Stimulated activated naive B cell treated with anti-CD40 and anti-IgM and Interleukin-4, amounts not matched to agents 10 μg/mL and 1 μg/mL and 100 μg/mL, for 72 hours (primary cell): Measurements from ENCODE around the gene ABHD12.
A peak's percentile ranks its signal among the peaks of the same experiment; 100 is the strongest.
"Not testable (repeated sequence)": the region's sequence is repeated elsewhere in the genome, so short reads cannot be mapped to it uniquely, and the experiment has no call there.

Experiments used
- ATAC-seq, 2 donors: fragments of 150-1000 bp; cut with Tn5 transposase; replicated peaks; 2 replicates each; pipeline ENCODE4 v1.10.0; 2021; ENCODE audit warnings: moderate library complexity in 1 of 2
- DNase-seq: peaks from one replicate; pipeline ENCODE4 v3.0.0; 2021
- H3K27ac Mint-ChIP-seq: one replicate; pipeline ENCODE4 v1.8.0; 2022; ENCODE audit warnings: mild to moderate bottlenecking, mixed read lengths
- H3K27me3 Mint-ChIP-seq, 2 donors: one replicate each; pipeline ENCODE4 v1.8.0; 2022; ENCODE audit warnings: mixed read lengths in 2 of 2
- H3K36me3 Mint-ChIP-seq, 2 donors: one replicate each; pipeline ENCODE4 v1.8.0; 2022; ENCODE audit warnings: mixed read lengths in 2 of 2, mild to moderate bottlenecking in 1 of 2
- H3K4me1 Mint-ChIP-seq, 2 donors: one replicate each; pipeline ENCODE4 v1.8.0; 2022; ENCODE audit warnings: mixed read lengths in 2 of 2, mild to moderate bottlenecking in 1 of 2
- H3K4me3 Mint-ChIP-seq, 2 donors: one replicate each; pipeline ENCODE4 v1.8.0; 2022; ENCODE audit warnings: mild to moderate bottlenecking in 2 of 2, mixed read lengths in 2 of 2, moderate library complexity in 1 of 2
- H3K9me3 Mint-ChIP-seq, 2 donors: one replicate each; pipeline ENCODE4 v1.8.0; 2022; ENCODE audit warnings: mixed read lengths in 2 of 2, mild to moderate bottlenecking in 1 of 2

The ABHD12 gene

GRCh38 chr20:25316506-25317190 is 74.0 kb downstream of the ABHD12 start:
- no peaks in the 10 kb centered on the region for H3K27me3 Mint-ChIP-seq
- H3K4me3 Mint-ChIP-seq: peak overlapping the region in 1 of 2 donors; percentile 16
- H3K9me3 Mint-ChIP-seq: no peaks in the 10 kb centered on the region
- no peak for DNase-seq
- peak overlapping the region; percentile 42 for H3K27ac Mint-ChIP-seq
- peaks cover 40 to 60% of the 10 kb centered on the region in 2 donors for H3K4me1 Mint-ChIP-seq
- peaks cover 30 to 44% of the 10 kb centered on the region in 2 donors for H3K36me3 Mint-ChIP-seq
- ATAC-seq: no peak

GRCh38 chr20:25315418-25316210 is 75.0 kb downstream of the ABHD12 start:
- Mint-ChIP-seq H3K4me1 (peaks cover 45 to 65% of the 10 kb centered on the region in 2 donors), H3K27ac (peak overlapping the region; percentile 78), H3K4me3 (no peak overlapping the region), H3K36me3 (peaks cover 25 to 39% of the 10 kb centered on the region in 2 donors), H3K27me3 (no peaks in the 10 kb centered on the region), H3K9me3 (no peaks in the 10 kb centered on the region)
- DNase-seq (no peak), ATAC-seq (no peak)

GRCh38 chr20:25314497-25315417 is 75.9 kb downstream of the ABHD12 start:
- no peak for ATAC-seq
- Mint-ChIP-seq H3K36me3 (peaks cover 21 to 37% of the 10 kb centered on the region in 2 donors), H3K27me3 (no peaks in the 10 kb centered on the region), H3K4me1 (peaks cover 49 to 70% of the 10 kb centered on the region in 2 donors), H3K27ac (no peak overlapping the region), H3K9me3 (no peaks in the 10 kb centered on the region), H3K4me3 (no peak overlapping the region)
- DNase-seq: no peak

- H3K27ac Mint-ChIP-seq: no peak overlapping the region
- H3K4me3 Mint-ChIP-seq: no peak overlapping the region
- H3K36me3 Mint-ChIP-seq: peaks cover 27 to 43% of the 10 kb centered on the region in 2 donors
- no peaks in the 10 kb centered on the region for H3K9me3 Mint-ChIP-seq
- DNase-seq (no peak), ATAC-seq (no peak)
- H3K27me3 Mint-ChIP-seq: no peaks in the 10 kb centered on the region
- peaks cover 49 to 70% of the 10 kb centered on the region in 2 donors for H3K4me1 Mint-ChIP-seq
Observed at GRCh38 chr20:25313593-25313992, 77.0 kb downstream of the ABHD12 start.

- H3K36me3 Mint-ChIP-seq: peaks cover 32 to 50% of the 10 kb centered on the region in 2 donors
- not testable (repeated sequence) for H3K4me3 Mint-ChIP-seq, H3K27ac Mint-ChIP-seq, H3K9me3 Mint-ChIP-seq, ATAC-seq, DNase-seq, H3K27me3 Mint-ChIP-seq
- H3K4me1 Mint-ChIP-seq: peaks cover 47 to 69% of the 10 kb centered on the region in 2 donors
Observed at GRCh38 chr20:25312716-25313115, 77.9 kb downstream of the ABHD12 start.

GRCh38 chr20:25310921-25311728 is 79.5 kb downstream of the ABHD12 start:
- DNase-seq (no peak), ATAC-seq (no peak)
- peak overlapping the region; percentile 94 for H3K27ac Mint-ChIP-seq
- peaks cover 31 to 49% of the 10 kb centered on the region in 2 donors for H3K36me3 Mint-ChIP-seq
- peak overlapping the region; percentile 75 to 81 for H3K4me3 Mint-ChIP-seq
- peaks cover 44 to 63% of the 10 kb centered on the region in 2 donors for H3K4me1 Mint-ChIP-seq
- H3K9me3 Mint-ChIP-seq: no peaks in the 10 kb centered on the region
- no peaks in the 10 kb centered on the region for H3K27me3 Mint-ChIP-seq

GRCh38 chr20:25310268-25310920 is 80.2 kb downstream of the ABHD12 start:
- no peaks in the 10 kb centered on the region for H3K27me3 Mint-ChIP-seq
- DNase-seq (peak; percentile 72), ATAC-seq (peak; percentile 94 to 95)
- H3K36me3 Mint-ChIP-seq: peaks cover 27 to 43% of the 10 kb centered on the region in 2 donors
- no peaks in the 10 kb centered on the region for H3K9me3 Mint-ChIP-seq
- H3K4me3 Mint-ChIP-seq: peak overlapping the region; percentile 75 to 81
- peak overlapping the region; percentile 94 for H3K27ac Mint-ChIP-seq
- H3K4me1 Mint-ChIP-seq: peaks cover 40 to 56% of the 10 kb centered on the region in 2 donors

- H3K4me3 Mint-ChIP-seq: peak overlapping the region; percentile 39 to 75
- peaks cover 23 to 40% of the 10 kb centered on the region in 2 donors for H3K36me3 Mint-ChIP-seq
- ATAC-seq (peak; percentile 66 to 74), DNase-seq (peak; percentile 26)
- peak overlapping the region; percentile 94 for H3K27ac Mint-ChIP-seq
- peaks cover 37 to 57% of the 10 kb centered on the region in 2 donors for H3K4me1 Mint-ChIP-seq
- no peaks in the 10 kb centered on the region for H3K9me3 Mint-ChIP-seq
- H3K27me3 Mint-ChIP-seq: no peaks in the 10 kb centered on the region
Observed at GRCh38 chr20:25309395-25310267, 81.0 kb downstream of the ABHD12 start.

- Mint-ChIP-seq H3K4me3 (peak overlapping the region; percentile 8 to 75), H3K27ac (peak overlapping the region; percentile 94), H3K27me3 (no peaks in the 10 kb centered on the region), H3K4me1 (peaks cover 42 to 65% of the 10 kb centered on the region in 2 donors), H3K36me3 (peaks cover 27 to 46% of the 10 kb centered on the region in 2 donors), H3K9me3 (no peaks in the 10 kb centered on the region)
- DNase-seq (peak; percentile 31), ATAC-seq (peak; percentile 41 to 49)
Observed at GRCh38 chr20:25308671-25309394, 81.8 kb downstream of the ABHD12 start.

GRCh38 chr20:25308083-25308491 is 82.5 kb downstream of the ABHD12 start:
- H3K4me3 Mint-ChIP-seq: peak overlapping the region in 1 of 2 donors; percentile 16
- no peaks in the 10 kb centered on the region for H3K27me3 Mint-ChIP-seq
- H3K27ac Mint-ChIP-seq: no peak overlapping the region
- no peak for DNase-seq
- no peaks in the 10 kb centered on the region for H3K9me3 Mint-ChIP-seq
- H3K4me1 Mint-ChIP-seq: peaks cover 40 to 65% of the 10 kb centered on the region in 2 donors
- H3K36me3 Mint-ChIP-seq: peaks cover 24 to 50% of the 10 kb centered on the region in 2 donors
- no peak for ATAC-seq

GRCh38 chr20:25306991-25307903 is 83.4 kb downstream of the ABHD12 start:
- H3K27me3 Mint-ChIP-seq: no peaks in the 10 kb centered on the region
- no peaks in the 10 kb centered on the region for H3K9me3 Mint-ChIP-seq
- ATAC-seq (no peak), DNase-seq (no peak)
- no peak overlapping the region for H3K4me3 Mint-ChIP-seq
- peaks cover 40 to 63% of the 10 kb centered on the region in 2 donors for H3K4me1 Mint-ChIP-seq
- H3K36me3 Mint-ChIP-seq: peaks cover 24 to 54% of the 10 kb centered on the region in 2 donors
- peak overlapping the region; percentile 81 for H3K27ac Mint-ChIP-seq
